ENCODE results near the gene PLAC9. TPM values are rescaled to one million over a fixed set of nuclear protein-coding genes. Genes with fewer than 3 reads are reported as not detected.

The PLAC9 gene
- total and polyA plus RNA-seq, 9 donors: 81.2 to 137 (median 107) TPM

- no peak overlapping the region for H3K27ac ChIP-seq (ENCODE audit: low read length)
- H3K4me3 ChIP-seq (ENCODE audit: low read length): no peak overlapping the region
- peaks cover 28% of the 10 kb centered on the region for H3K36me3 ChIP-seq (ENCODE audit: control insufficient read depth, insufficient read depth, low read length)
- H3K27me3 ChIP-seq (ENCODE audit: control insufficient read depth, insufficient read depth, low read length): no peaks in the 10 kb centered on the region
- H3K4me1 ChIP-seq (ENCODE audit: control insufficient read depth, insufficient read depth, low read length): peaks cover 12% of the 10 kb centered on the region
- no peak for DNase-seq
- WGBS (ENCODE audit: insufficient coverage): no CpG with 5 or more reads among the region's 3 CpGs
- H3K9me3 ChIP-seq (replicated peaks; ENCODE audit: control insufficient read depth, low read depth, low read length): peaks cover 3% of the 10 kb centered on the region
These were observed 14.4 kb downstream of the PLAC9 start for GRCh38 chr10:80146918-80147317.

GRCh38 chr10:80148166-80148805 lies 15.8 kb downstream of the PLAC9 start:
- Histone ChIP-seq H3K27me3 (ENCODE audit: control insufficient read depth, insufficient read depth, low read length) (no peaks in the 10 kb centered on the region), H3K9me3 (replicated peaks; ENCODE audit: control insufficient read depth, low read depth, low read length) (peaks cover 3% of the 10 kb centered on the region), H3K36me3 (ENCODE audit: control insufficient read depth, insufficient read depth, low read length) (peaks cover 37% of the 10 kb centered on the region), H3K4me3 (ENCODE audit: low read length) (no peak overlapping the region), H3K4me1 (ENCODE audit: control insufficient read depth, insufficient read depth, low read length) (peaks cover 12% of the 10 kb centered on the region), H3K27ac (ENCODE audit: low read length) (no peak overlapping the region)
- 90% methylated on average over 3 of the region's 5 CpGs for WGBS (ENCODE audit: insufficient coverage)
- DNase-seq: no peak

GRCh38 chr10:80149123-80149522 lies 16.6 kb downstream of the PLAC9 start:
- Histone ChIP-seq H3K27me3 (ENCODE audit: control insufficient read depth, insufficient read depth, low read length) (no peaks in the 10 kb centered on the region), H3K36me3 (ENCODE audit: control insufficient read depth, insufficient read depth, low read length) (peaks cover 43% of the 10 kb centered on the region), H3K4me3 (ENCODE audit: low read length) (no peak overlapping the region), H3K4me1 (ENCODE audit: control insufficient read depth, insufficient read depth, low read length) (peaks cover 9% of the 10 kb centered on the region), H3K9me3 (replicated peaks; ENCODE audit: control insufficient read depth, low read depth, low read length) (peaks cover 3% of the 10 kb centered on the region), H3K27ac (ENCODE audit: low read length) (no peak overlapping the region)
- no CpG with 5 or more reads among the region's 2 CpGs for WGBS (ENCODE audit: insufficient coverage)
- DNase-seq: no peak

- Histone ChIP-seq H3K4me3 (ENCODE audit: low read length) (no peak overlapping the region), H3K27me3 (ENCODE audit: control insufficient read depth, insufficient read depth, low read length) (no peaks in the 10 kb centered on the region), H3K4me1 (ENCODE audit: control insufficient read depth, insufficient read depth, low read length) (no peaks in the 10 kb centered on the region), H3K9me3 (replicated peaks; ENCODE audit: control insufficient read depth, low read depth, low read length) (peaks cover 3% of the 10 kb centered on the region), H3K36me3 (ENCODE audit: control insufficient read depth, insufficient read depth, low read length) (peaks cover 45% of the 10 kb centered on the region), H3K27ac (ENCODE audit: low read length) (no peak overlapping the region)
- WGBS (ENCODE audit: insufficient coverage): 20% methylated on average over 1 of the region's 2 CpGs
- no peak for DNase-seq
These were observed 17.6 kb downstream of the PLAC9 start for GRCh38 chr10:80150172-80150571.

GRCh38 chr10:80152820-80153219 lies 20.3 kb downstream of the PLAC9 start:
- Histone ChIP-seq H3K27me3 (ENCODE audit: control insufficient read depth, insufficient read depth, low read length) (no peaks in the 10 kb centered on the region), H3K27ac (ENCODE audit: low read length) (no peak overlapping the region), H3K36me3 (ENCODE audit: control insufficient read depth, insufficient read depth, low read length) (peaks cover 68% of the 10 kb centered on the region), H3K9me3 (replicated peaks; ENCODE audit: control insufficient read depth, low read depth, low read length) (peaks cover 3% of the 10 kb centered on the region), H3K4me3 (ENCODE audit: low read length) (no peak overlapping the region), H3K4me1 (ENCODE audit: control insufficient read depth, insufficient read depth, low read length) (peaks cover 8% of the 10 kb centered on the region)
- 93% methylated on average over 5 of the region's 6 CpGs for WGBS (ENCODE audit: insufficient coverage)
- no peak for DNase-seq

- 80% methylated on average over 3 of the region's 3 CpGs for WGBS (ENCODE audit: insufficient coverage)
These were observed 20.9 kb downstream of the PLAC9 start for GRCh38 chr10:80153460-80153859.

GRCh38 chr10:80154626-80154977 lies 22.1 kb downstream of the PLAC9 start:
- Histone ChIP-seq H3K27ac (ENCODE audit: low read length) (peak overlapping the region; percentile 37), H3K4me1 (ENCODE audit: control insufficient read depth, insufficient read depth, low read length) (peaks cover 26% of the 10 kb centered on the region), H3K36me3 (ENCODE audit: control insufficient read depth, insufficient read depth, low read length) (peaks cover 79% of the 10 kb centered on the region), H3K9me3 (replicated peaks; ENCODE audit: control insufficient read depth, low read depth, low read length) (peaks cover 2% of the 10 kb centered on the region), H3K4me3 (ENCODE audit: low read length) (no peak overlapping the region), H3K27me3 (ENCODE audit: control insufficient read depth, insufficient read depth, low read length) (no peaks in the 10 kb centered on the region)
- no peak for DNase-seq
- WGBS (ENCODE audit: insufficient coverage): 75% methylated on average over 5 of the region's 5 CpGs

More at GRCh38 chr10:80153460-80153859, 20.9 kb downstream of the PLAC9 start:
- Histone ChIP-seq H3K9me3 (replicated peaks; ENCODE audit: control insufficient read depth, low read depth, low read length) (peaks cover 3% of the 10 kb centered on the region), H3K4me3 (ENCODE audit: low read length) (no peak overlapping the region), H3K36me3 (ENCODE audit: control insufficient read depth, insufficient read depth, low read length) (peaks cover 69% of the 10 kb centered on the region), H3K4me1 (ENCODE audit: control insufficient read depth, insufficient read depth, low read length) (peaks cover 14% of the 10 kb centered on the region), H3K27ac (ENCODE audit: low read length) (no peak overlapping the region), H3K27me3 (ENCODE audit: control insufficient read depth, insufficient read depth, low read length) (no peaks in the 10 kb centered on the region)
- DNase-seq: no peak

GRCh38 chr10:80154978-80155695 lies 22.6 kb downstream of the PLAC9 start:
- 76% methylated on average over 2 of the region's 10 CpGs for WGBS (ENCODE audit: insufficient coverage)
- Histone ChIP-seq H3K4me1 (ENCODE audit: control insufficient read depth, insufficient read depth, low read length) (peaks cover 28% of the 10 kb centered on the region), H3K36me3 (ENCODE audit: control insufficient read depth, insufficient read depth, low read length) (peaks cover 80% of the 10 kb centered on the region), H3K27me3 (ENCODE audit: control insufficient read depth, insufficient read depth, low read length) (no peaks in the 10 kb centered on the region), H3K4me3 (ENCODE audit: low read length) (no peak overlapping the region), H3K9me3 (replicated peaks; ENCODE audit: control insufficient read depth, low read depth, low read length) (no peaks in the 10 kb centered on the region), H3K27ac (ENCODE audit: low read length) (peak overlapping the region; percentile 71)
- peak; percentile 87 for DNase-seq

- DNase-seq: no peak
- Histone ChIP-seq H3K27me3 (ENCODE audit: control insufficient read depth, insufficient read depth, low read length) (no peaks in the 10 kb centered on the region), H3K36me3 (ENCODE audit: control insufficient read depth, insufficient read depth, low read length) (peaks cover 81% of the 10 kb centered on the region), H3K9me3 (replicated peaks; ENCODE audit: control insufficient read depth, low read depth, low read length) (no peaks in the 10 kb centered on the region), H3K27ac (ENCODE audit: low read length) (peak overlapping the region; percentile 71), H3K4me1 (ENCODE audit: control insufficient read depth, insufficient read depth, low read length) (peaks cover 32% of the 10 kb centered on the region), H3K4me3 (ENCODE audit: low read length) (no peak overlapping the region)
- 90% methylated on average over 5 of the region's 8 CpGs for WGBS (ENCODE audit: insufficient coverage)
These were observed 23.2 kb downstream of the PLAC9 start for GRCh38 chr10:80155696-80156215.

GRCh38 chr10:80156216-80156615 lies 23.7 kb downstream of the PLAC9 start:
- Histone ChIP-seq H3K27ac (ENCODE audit: low read length) (no peak overlapping the region), H3K36me3 (ENCODE audit: control insufficient read depth, insufficient read depth, low read length) (peaks cover 82% of the 10 kb centered on the region), H3K9me3 (replicated peaks; ENCODE audit: control insufficient read depth, low read depth, low read length) (no peaks in the 10 kb centered on the region), H3K4me3 (ENCODE audit: low read length) (no peak overlapping the region), H3K27me3 (ENCODE audit: control insufficient read depth, insufficient read depth, low read length) (no peaks in the 10 kb centered on the region), H3K4me1 (ENCODE audit: control insufficient read depth, insufficient read depth, low read length) (peaks cover 36% of the 10 kb centered on the region)
- DNase-seq: no peak
- WGBS (ENCODE audit: insufficient coverage): 100% methylated on average over 2 of the region's 5 CpGs

All from muscle of leg (tissue), 11 donors.